Effector memory CD8-positive, alpha-beta T cell (primary cell): ENCODE data around the gene PDGFC.

Experiments used
- ATAC-seq: fragments of 150-1000 bp; cut with Tn5 transposase; replicated peaks from 2 replicates; pipeline ENCODE4 v1.10.0; 2021; ENCODE audit warnings: mild to moderate bottlenecking, moderate library complexity
- DNase-seq, 3 experiments: peaks; one replicate each; pipeline ENCODE4 v3.0.0; 2021
- H3K27ac Mint-ChIP-seq, 2 donors: one replicate each; pipeline ENCODE4 v1.8.0; 2022; ENCODE audit warnings: mild to moderate bottlenecking in 2 of 2, mixed read lengths in 2 of 2, moderate library complexity in 2 of 2
- H3K27me3 Mint-ChIP-seq, 2 donors: one replicate each; pipeline ENCODE4 v1.8.0; 2022; ENCODE audit warnings: mixed read lengths in 2 of 2
- H3K36me3 Mint-ChIP-seq: one replicate; pipeline ENCODE4 v1.8.0; 2022; ENCODE audit warnings: mild to moderate bottlenecking, moderate library complexity, mixed read lengths; ENCODE audit not compliant: insufficient read depth
- H3K4me1 Mint-ChIP-seq, 2 donors: one replicate each; pipeline ENCODE4 v1.8.0; 2022; ENCODE audit warnings: low read depth in 2 of 2, mixed read lengths in 2 of 2
- H3K4me3 Mint-ChIP-seq, 2 donors: one replicate each; pipeline ENCODE4 v1.8.0; 2022; ENCODE audit warnings: mild to moderate bottlenecking in 2 of 2, mixed read lengths in 2 of 2, moderate library complexity in 2 of 2
- H3K9me3 Mint-ChIP-seq, 2 donors: one replicate each; pipeline ENCODE4 v1.8.0; 2022; ENCODE audit warnings: mixed read lengths in 2 of 2
- total RNA-seq, 9 experiments: gene quantifications; one replicate each; lab custom pipeline; 2026; lab: John Stamatoyannopoulos, UW

Gene PDGFC
- total RNA-seq: 0 to 2.4 (median 0) reads per million in 9 experiments

GRCh38 chr4:156971676-156972378 lies at the start of gene PDGFC:
PDGFC (minus strand) TSS chr4:156971799; CDS start chr4:156970903, 896 bp downstream.
- no peak within 1 kb of the TSS for H3K27ac Mint-ChIP-seq
- peaks cover 19 to 26% of the 10 kb centered on the region in 2 donors for H3K27me3 Mint-ChIP-seq
- H3K4me3 Mint-ChIP-seq: peak within 1 kb of the TSS in 1 of 2 donors; percentile 38
- DNase-seq: no peak
- H3K4me1 Mint-ChIP-seq: peaks cover 0 to 3% of the 10 kb centered on the region in 2 donors
- H3K9me3 Mint-ChIP-seq: peaks cover 5 to 12% of the 10 kb centered on the region in 2 donors
- no peaks in the 10 kb centered on the region for H3K36me3 Mint-ChIP-seq
- no peak for ATAC-seq

- Mint-ChIP-seq H3K4me3 (no peak overlapping the region), H3K4me1 (no peaks in the 10 kb centered on the region), H3K36me3 (no peaks in the 10 kb centered on the region), H3K27ac (no peak overlapping the region), H3K9me3 (peaks cover 7 to 10% of the 10 kb centered on the region in 2 donors), H3K27me3 (no peaks in the 10 kb centered on the region)
- ATAC-seq (no peak), DNase-seq (no peak)
Measured at GRCh38 chr4:157020882-157021281, 49.3 kb upstream of the PDGFC start.

GRCh38 chr4:157018920-157019490 lies 47.4 kb upstream of the PDGFC start:
- no peak overlapping the region for H3K27ac Mint-ChIP-seq
- ATAC-seq (no peak), DNase-seq (no peak)
- peaks cover 7 to 10% of the 10 kb centered on the region in 2 donors for H3K9me3 Mint-ChIP-seq
- no peaks in the 10 kb centered on the region for H3K27me3 Mint-ChIP-seq
- no peaks in the 10 kb centered on the region for H3K4me1 Mint-ChIP-seq
- H3K4me3 Mint-ChIP-seq: no peak overlapping the region
- H3K36me3 Mint-ChIP-seq: no peaks in the 10 kb centered on the region

GRCh38 chr4:157014621-157015591 lies 43.3 kb upstream of the PDGFC start:
- Mint-ChIP-seq H3K36me3 (no peaks in the 10 kb centered on the region), H3K27me3 (no peaks in the 10 kb centered on the region), H3K9me3 (peaks cover 0 to 4% of the 10 kb centered on the region in 2 donors), H3K27ac (no peak overlapping the region), H3K4me1 (no peaks in the 10 kb centered on the region), H3K4me3 (no peak overlapping the region)
- DNase-seq (no peak), ATAC-seq (no peak)

- H3K27me3 Mint-ChIP-seq: no peaks in the 10 kb centered on the region
- no peak overlapping the region for H3K27ac Mint-ChIP-seq
- no peak for ATAC-seq
Measured at GRCh38 chr4:157013656-157014055, 42.1 kb upstream of the PDGFC start.

GRCh38 chr4:157012781-157013180 lies 41.2 kb upstream of the PDGFC start:
- no peak for ATAC-seq
- no peak overlapping the region for H3K27ac Mint-ChIP-seq
- H3K4me1 Mint-ChIP-seq: no peaks in the 10 kb centered on the region
- no peaks in the 10 kb centered on the region for H3K36me3 Mint-ChIP-seq
- peaks cover 0 to 8% of the 10 kb centered on the region in 2 donors for H3K9me3 Mint-ChIP-seq
- H3K4me3 Mint-ChIP-seq: no peak overlapping the region
- no peaks in the 10 kb centered on the region for H3K27me3 Mint-ChIP-seq
- DNase-seq: no peak

More at GRCh38 chr4:157013656-157014055, 42.1 kb upstream of the PDGFC start:
- peaks cover 0 to 8% of the 10 kb centered on the region in 2 donors for H3K9me3 Mint-ChIP-seq
- no peaks in the 10 kb centered on the region for H3K4me1 Mint-ChIP-seq
- H3K36me3 Mint-ChIP-seq: no peaks in the 10 kb centered on the region
- no peak overlapping the region for H3K4me3 Mint-ChIP-seq
- no peak for DNase-seq

- no peaks in the 10 kb centered on the region for H3K27me3 Mint-ChIP-seq
- no peak overlapping the region for H3K4me3 Mint-ChIP-seq
- H3K27ac Mint-ChIP-seq: no peak overlapping the region
- DNase-seq: no peak
- no peaks in the 10 kb centered on the region for H3K36me3 Mint-ChIP-seq
- H3K4me1 Mint-ChIP-seq: no peaks in the 10 kb centered on the region
- no peak for ATAC-seq
- H3K9me3 Mint-ChIP-seq: peaks cover 0 to 8% of the 10 kb centered on the region in 2 donors
Measured at GRCh38 chr4:157012296-157012695, 40.7 kb upstream of the PDGFC start.

GRCh38 chr4:157010630-157011029 lies 39.0 kb upstream of the PDGFC start:
- no peak overlapping the region for H3K27ac Mint-ChIP-seq
- no peaks in the 10 kb centered on the region for H3K36me3 Mint-ChIP-seq

GRCh38 chr4:157005831-157006230 lies 34.2 kb upstream of the PDGFC start:
- Mint-ChIP-seq H3K4me1 (no peaks in the 10 kb centered on the region), H3K27me3 (no peaks in the 10 kb centered on the region), H3K4me3 (no peak overlapping the region), H3K9me3 (peaks cover 13 to 17% of the 10 kb centered on the region in 2 donors), H3K36me3 (no peaks in the 10 kb centered on the region), H3K27ac (no peak overlapping the region)
- DNase-seq (no peak), ATAC-seq (no peak)

More at GRCh38 chr4:157010630-157011029, 39.0 kb upstream of the PDGFC start:
- Mint-ChIP-seq H3K4me1 (no peaks in the 10 kb centered on the region), H3K9me3 (peaks cover 0 to 5% of the 10 kb centered on the region in 2 donors), H3K4me3 (no peak overlapping the region), H3K27me3 (no peaks in the 10 kb centered on the region)
- ATAC-seq (no peak), DNase-seq (no peak)

- no peaks in the 10 kb centered on the region for H3K4me1 Mint-ChIP-seq
- DNase-seq: no peak
- no peak for ATAC-seq
- H3K9me3 Mint-ChIP-seq: peaks cover 13 to 17% of the 10 kb centered on the region in 2 donors
- H3K36me3 Mint-ChIP-seq: no peaks in the 10 kb centered on the region
- H3K27me3 Mint-ChIP-seq: no peaks in the 10 kb centered on the region
- no peak overlapping the region for H3K4me3 Mint-ChIP-seq
- H3K27ac Mint-ChIP-seq: no peak overlapping the region
Measured at GRCh38 chr4:157005193-157005592, 33.6 kb upstream of the PDGFC start.

GRCh38 chr4:157004279-157005161 lies 32.9 kb upstream of the PDGFC start:
- Mint-ChIP-seq H3K36me3 (no peaks in the 10 kb centered on the region), H3K4me1 (no peaks in the 10 kb centered on the region), H3K9me3 (peaks cover 13 to 16% of the 10 kb centered on the region in 2 donors), H3K4me3 (no peak overlapping the region), H3K27me3 (no peaks in the 10 kb centered on the region), H3K27ac (no peak overlapping the region)
- ATAC-seq: no peak
- DNase-seq: no peak

- Mint-ChIP-seq H3K4me1 (no peaks in the 10 kb centered on the region), H3K4me3 (no peak overlapping the region), H3K27ac (no peak overlapping the region), H3K9me3 (peaks cover 21 to 24% of the 10 kb centered on the region in 2 donors), H3K27me3 (no peaks in the 10 kb centered on the region), H3K36me3 (no peaks in the 10 kb centered on the region)
- DNase-seq (no peak), ATAC-seq (no peak)
Measured at GRCh38 chr4:156999175-156999517, 27.5 kb upstream of the PDGFC start.
